ENCODE measurements around the gene FTO. TPM values are rescaled to one million over a fixed set of nuclear protein-coding genes. Genes with fewer than 3 reads are reported as not detected.

Gene FTO
- total and polyA plus RNA-seq, 2 experiments from 2014 or later, result 46.8 to 77.7 TPM

GRCh38 chr16:53768593-53768992 lies 64.6 kb downstream of the FTO start:
- no peaks in the 10 kb centered on the region for H3K27me3 ChIP-seq
- peaks cover 22% of the 10 kb centered on the region for H3K4me1 ChIP-seq (ENCODE audit: insufficient read depth)
- no peaks in the 10 kb centered on the region for H4K20me1 ChIP-seq (ENCODE audit: insufficient read depth, poor library complexity, severe bottlenecking)
- H2AFZ ChIP-seq, result no peak overlapping the region
- no peak overlapping the region for H3K4me2 ChIP-seq
- H3K9me2 ChIP-seq (replicated peaks; ENCODE audit: insufficient read depth), result no peaks in the 10 kb centered on the region
- DNase-seq (ENCODE audit: low spot score), result peak; percentile 20
- H3K9me3 ChIP-seq (ENCODE audit: low read depth), result no peaks in the 10 kb centered on the region
- no peaks in the 10 kb centered on the region for H3K36me3 ChIP-seq (replicated peaks; ENCODE audit: insufficient read depth, low read depth)
- 42% methylated on average over 1 of the region's 1 CpG for WGBS (ENCODE audit: low lambda C conversion rate, missing lambda C conversion rate)
- H3K4me3 ChIP-seq, result no peak overlapping the region
- H3K27ac ChIP-seq, result peak overlapping the region; percentile 47
- H3K79me2 ChIP-seq, result peaks cover 51% of the 10 kb centered on the region
- TF ChIP-seq EZH2phosphoT487 (IDR thresholded peaks at IDR 0.05; ENCODE audit: low read depth, severe bottlenecking, unreplicated experiment), result no peak
- TF ChIP-seq, protein P1, sequence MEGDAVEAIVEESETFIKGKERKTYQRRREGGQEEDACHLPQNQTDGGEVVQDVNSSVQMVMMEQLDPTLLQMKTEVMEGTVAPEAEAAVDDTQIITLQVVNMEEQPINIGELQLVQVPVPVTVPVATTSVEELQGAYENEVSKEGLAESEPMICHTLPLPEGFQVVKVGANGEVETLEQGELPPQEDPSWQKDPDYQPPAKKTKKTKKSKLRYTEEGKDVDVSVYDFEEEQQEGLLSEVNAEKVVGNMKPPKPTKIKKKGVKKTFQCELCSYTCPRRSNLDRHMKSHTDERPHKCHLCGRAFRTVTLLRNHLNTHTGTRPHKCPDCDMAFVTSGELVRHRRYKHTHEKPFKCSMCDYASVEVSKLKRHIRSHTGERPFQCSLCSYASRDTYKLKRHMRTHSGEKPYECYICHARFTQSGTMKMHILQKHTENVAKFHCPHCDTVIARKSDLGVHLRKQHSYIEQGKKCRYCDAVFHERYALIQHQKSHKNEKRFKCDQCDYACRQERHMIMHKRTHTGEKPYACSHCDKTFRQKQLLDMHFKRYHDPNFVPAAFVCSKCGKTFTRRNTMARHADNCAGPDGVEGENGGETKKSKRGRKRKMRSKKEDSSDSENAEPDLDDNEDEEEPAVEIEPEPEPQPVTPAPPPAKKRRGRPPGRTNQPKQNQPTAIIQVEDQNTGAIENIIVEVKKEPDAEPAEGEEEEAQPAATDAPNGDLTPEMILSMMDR (IDR thresholded peaks at IDR 0.05; ENCODE audit: poor library complexity), result no peak
- TF ChIP-seq EZH2 (IDR thresholded peaks at IDR 0.05; ENCODE audit: borderline replicate concordance), result no peak

DNA sequence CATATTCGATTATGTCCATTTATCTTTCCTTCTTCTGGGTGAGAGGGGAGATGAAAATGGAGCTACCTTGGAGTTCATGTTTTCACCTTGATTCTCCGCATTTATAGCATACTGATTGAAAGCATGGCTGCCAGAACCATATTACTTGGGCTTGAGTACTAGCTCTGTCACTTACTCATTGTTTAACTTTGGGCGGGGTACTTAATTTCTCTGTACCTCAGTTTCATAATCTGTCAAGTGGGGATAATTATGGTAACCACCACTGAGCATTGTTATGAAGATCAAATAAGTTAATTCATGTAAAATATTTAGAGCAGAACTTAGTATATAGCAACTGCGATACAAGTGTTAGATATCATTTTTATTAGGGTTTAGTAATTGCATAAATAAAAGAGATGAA lies 65.2 kb downstream of the FTO start:
- H3K79me2 ChIP-seq, result peaks cover 45% of the 10 kb centered on the region

DNA sequence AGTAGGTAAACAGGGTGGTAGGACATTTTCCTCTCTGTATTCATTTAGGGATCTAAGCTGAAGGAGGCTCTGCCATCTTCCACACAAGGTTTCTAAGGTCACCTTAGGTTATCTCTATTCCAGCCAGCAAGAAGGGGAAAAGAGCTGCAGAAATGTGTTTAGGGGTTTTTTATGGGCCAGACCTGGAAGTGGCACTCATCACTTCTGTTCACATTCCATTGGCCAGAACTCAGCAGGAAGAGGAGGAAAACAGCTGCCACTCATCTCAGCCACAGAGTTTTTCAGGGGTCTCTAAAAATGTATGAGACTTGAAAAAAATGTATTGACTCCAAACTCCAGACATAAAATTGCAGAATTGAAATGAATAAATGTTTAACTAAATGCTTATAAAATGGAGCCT lies 65.8 kb downstream of the FTO start:
- TF ChIP-seq EZH2phosphoT487 (IDR thresholded peaks at IDR 0.05; ENCODE audit: low read depth, severe bottlenecking, unreplicated experiment) (no peak), EZH2 (IDR thresholded peaks at IDR 0.05; ENCODE audit: borderline replicate concordance) (no peak)
- TF ChIP-seq, protein P1 (IDR thresholded peaks at IDR 0.05; ENCODE audit: poor library complexity), result no peak
- Histone ChIP-seq H4K20me1 (ENCODE audit: insufficient read depth, poor library complexity, severe bottlenecking) (no peaks in the 10 kb centered on the region), H3K4me3 (no peak overlapping the region), H3K27ac (no peak overlapping the region), H3K36me3 (replicated peaks; ENCODE audit: insufficient read depth, low read depth) (no peaks in the 10 kb centered on the region), H3K4me1 (ENCODE audit: insufficient read depth) (peaks cover 33% of the 10 kb centered on the region), H2AFZ (no peak overlapping the region), H3K27me3 (no peaks in the 10 kb centered on the region), H3K79me2 (peaks cover 40% of the 10 kb centered on the region), H3K9me2 (replicated peaks; ENCODE audit: insufficient read depth) (no peaks in the 10 kb centered on the region), H3K4me2 (no peak overlapping the region), H3K9me3 (ENCODE audit: low read depth) (no peaks in the 10 kb centered on the region)
- DNase-seq (ENCODE audit: low spot score), result no peak

More for the DNA sequence above, 65.2 kb downstream of the FTO start:
- WGBS (ENCODE audit: low lambda C conversion rate, missing lambda C conversion rate), result 91% methylated on average over 4 of the region's 4 CpGs
- Histone ChIP-seq H2AFZ (no peak overlapping the region), H3K9me2 (replicated peaks; ENCODE audit: insufficient read depth) (no peaks in the 10 kb centered on the region), H3K4me1 (ENCODE audit: insufficient read depth) (peaks cover 28% of the 10 kb centered on the region), H3K9me3 (ENCODE audit: low read depth) (no peaks in the 10 kb centered on the region), H4K20me1 (ENCODE audit: insufficient read depth, poor library complexity, severe bottlenecking) (no peaks in the 10 kb centered on the region), H3K4me2 (no peak overlapping the region), H3K4me3 (no peak overlapping the region), H3K27me3 (no peaks in the 10 kb centered on the region), H3K36me3 (replicated peaks; ENCODE audit: insufficient read depth, low read depth) (no peaks in the 10 kb centered on the region), H3K27ac (peak overlapping the region; percentile 47)
- DNase-seq (ENCODE audit: low spot score), result no peak
- TF ChIP-seq, protein P1 (IDR thresholded peaks at IDR 0.05; ENCODE audit: poor library complexity), result no peak
- TF ChIP-seq EZH2phosphoT487 (IDR thresholded peaks at IDR 0.05; ENCODE audit: low read depth, severe bottlenecking, unreplicated experiment) (no peak), EZH2 (IDR thresholded peaks at IDR 0.05; ENCODE audit: borderline replicate concordance) (no peak)

- H4K20me1 ChIP-seq (ENCODE audit: insufficient read depth, poor library complexity, severe bottlenecking), result no peaks in the 10 kb centered on the region
- H3K4me1 ChIP-seq (ENCODE audit: insufficient read depth), result peaks cover 41% of the 10 kb centered on the region
- peaks cover 38% of the 10 kb centered on the region for H3K79me2 ChIP-seq
- 89% methylated on average over 4 of the region's 4 CpGs for WGBS (ENCODE audit: low lambda C conversion rate, missing lambda C conversion rate)
- TF ChIP-seq, protein P1 (IDR thresholded peaks at IDR 0.05; ENCODE audit: poor library complexity), result no peak
- no peak for TF ChIP-seq EZH2phosphoT487 (IDR thresholded peaks at IDR 0.05; ENCODE audit: low read depth, severe bottlenecking, unreplicated experiment)
- H3K27me3 ChIP-seq, result no peaks in the 10 kb centered on the region
- DNase-seq (ENCODE audit: low spot score), result no peak
- no peak overlapping the region for H3K4me3 ChIP-seq
- H2AFZ ChIP-seq, result no peak overlapping the region
- no peaks in the 10 kb centered on the region for H3K36me3 ChIP-seq (replicated peaks; ENCODE audit: insufficient read depth, low read depth)
- H3K9me2 ChIP-seq (replicated peaks; ENCODE audit: insufficient read depth), result no peaks in the 10 kb centered on the region
- no peak overlapping the region for H3K4me2 ChIP-seq
- H3K27ac ChIP-seq, result no peak overlapping the region
- no peaks in the 10 kb centered on the region for H3K9me3 ChIP-seq (ENCODE audit: low read depth)
Observed at GRCh38 chr16:53770641-53771040, 66.7 kb downstream of the FTO start.

Data from hepatocyte (in vitro differentiated cells).